ENCODE measurements around the gene APOA1.
A peak's percentile ranks its signal among the peaks of the same experiment; 100 is the strongest.

APOA1 gene

GRCh38 chr11:116791002-116791812, 46.2 kb downstream of the APOA1 start:
- ChIA-PET CTCF (interaction anchor here (0.5 to 6.9 kb wide), 44 partner anchors 9 to 868 kb away, joined by 3 to 118 read pairs (median 4); partner anchors contain the start of genes APOA1 and PAFAH1B2), POLR2A (interaction anchor here (1.1 to 1.8 kb wide), 3 partner anchors 45 to 353 kb away, joined by 4 to 13 read pairs (median 5); partner anchors contain the start of genes APOA1, PAFAH1B2 and SIK3)
- H3K4me3 ChIP-seq (ENCODE audit: low read depth, low read length), result no peak overlapping the region
- H3K36me3 ChIP-seq (ENCODE audit: control insufficient read depth in 2 of 2, insufficient read depth in 1 of 2, low read length in 2 of 2), result peaks cover 0 to 8% of the 10 kb centered on the region in 2 experiments; a peak in 1 of 3 replicates
- H3K9me3 ChIP-seq (ENCODE audit: control insufficient read depth, insufficient read depth, low read depth, low read length), result no peaks in the 10 kb centered on the region
- H3K27ac ChIP-seq (ENCODE audit: extremely low read depth, low read depth, low read length), result no peak overlapping the region
- H3K4me1 ChIP-seq (ENCODE audit: control insufficient read depth, insufficient read depth, low read length), result no peaks in the 10 kb centered on the region
- TF ChIP-seq ZNF549 (tag by site-specific recombination; IDR thresholded peaks at IDR 0.05) (no peak), ZNF221 (tag by site-specific recombination; IDR thresholded peaks at IDR 0.05; ENCODE audit: borderline replicate concordance) (no peak), ZXDB (tag by site-specific recombination; IDR thresholded peaks at IDR 0.05) (no peak), ZNF175 (tag by site-specific recombination; IDR thresholded peaks at IDR 0.05) (no peak), SCRT1 (tag by site-specific recombination; IDR thresholded peaks at IDR 0.05; ENCODE audit: borderline replicate concordance) (no peak), BCL11A (tag by site-specific recombination; IDR thresholded peaks at IDR 0.05; ENCODE audit: low read depth) (no peak), ZNF433 (tag by site-specific recombination; IDR thresholded peaks at IDR 0.05; ENCODE audit: low read depth) (no peak), ZSCAN30 (tag by site-specific recombination; IDR thresholded peaks at IDR 0.05) (no peak), ZNF24 (tag by site-specific recombination; IDR thresholded peaks at IDR 0.05) (no peak), ZNF26 (tag by site-specific recombination; IDR thresholded peaks at IDR 0.05) (no peak), ZNF654 (tag by site-specific recombination; IDR thresholded peaks at IDR 0.05; ENCODE audit: low read depth) (0 out of 2 replicates have a peak, but pooled peaks have one; percentile 30), ZNF785 (tag by site-specific recombination; IDR thresholded peaks at IDR 0.05) (no peak), ZSCAN4 (tag by site-specific recombination; IDR thresholded peaks at IDR 0.05) (no peak), ZNF837 (tag by site-specific recombination; IDR thresholded peaks at IDR 0.05) (no peak), ZNF510 (tag by site-specific recombination; IDR thresholded peaks at IDR 0.05; ENCODE audit: insufficient replicate concordance) (no peak), ZNF776 (tag by site-specific recombination; IDR thresholded peaks at IDR 0.05; ENCODE audit: borderline replicate concordance) (no peak), ZFP41 (tag by site-specific recombination; IDR thresholded peaks at IDR 0.05; ENCODE audit: borderline replicate concordance) (no peak), ZNF610 (tag by site-specific recombination; IDR thresholded peaks at IDR 0.05; ENCODE audit: borderline replicate concordance) (peak; percentile 33; the same call in 1 of the 2 replicates), ZNF324 (tag by site-specific recombination; IDR thresholded peaks at IDR 0.05) (no peak), HOXD13 (CRISPR knock-in tag; IDR thresholded peaks at IDR 0.05; ENCODE audit: borderline replicate concordance) (no peak), ZBTB26 (tag by site-specific recombination; optimal IDR thresholded peaks at IDR 0.05) (peak; percentile 12), ZBTB17 (tag by site-specific recombination; IDR thresholded peaks at IDR 0.05) (0 out of 2 replicates have a peak, but pooled peaks have one; percentile 26), ZNF10 (tag by site-specific recombination; IDR thresholded peaks at IDR 0.05) (no peak), PRDM1 (tag by site-specific recombination; IDR thresholded peaks at IDR 0.05) (no peak), ZNF777 (tag by site-specific recombination; IDR thresholded peaks at IDR 0.05; ENCODE audit: borderline replicate concordance) (no peak), AEBP2 (tag by site-specific recombination; IDR thresholded peaks at IDR 0.05; ENCODE audit: borderline replicate concordance) (no peak), ZNF292 (tag by site-specific recombination; IDR thresholded peaks at IDR 0.05; ENCODE audit: borderline replicate concordance, low read depth) (no peak), ZNF624 (tag by site-specific recombination; IDR thresholded peaks at IDR 0.05) (no peak), ZNF513 (tag by site-specific recombination; IDR thresholded peaks at IDR 0.05) (no peak)
